Measurements from ENCODE around the gene PRIM1.
"Not testable (repeated sequence)": the region's sequence is repeated elsewhere in the genome, so short reads cannot be mapped to it uniquely, and the experiment has no call there.

Gene PRIM1

GRCh38 chr12:56751712-56752598, at the start of gene PRIM1:
Gene PRIM1, minus strand, starts transcription at chr12:56752323. Its CDS starts 25 bp downstream, at chr12:56752298.
- peak; percentile 97 for DNase-seq (ENCODE audit: low spot score)

- DNase-seq (ENCODE audit: low spot score), result no peak
Measured at GRCh38 chr12:56800221-56800620, 48.1 kb upstream of the PRIM1 start.

- not testable (repeated sequence) for DNase-seq (ENCODE audit: low spot score)
Measured at GRCh38 chr12:56799345-56799744, 47.2 kb upstream of the PRIM1 start.

DNA sequence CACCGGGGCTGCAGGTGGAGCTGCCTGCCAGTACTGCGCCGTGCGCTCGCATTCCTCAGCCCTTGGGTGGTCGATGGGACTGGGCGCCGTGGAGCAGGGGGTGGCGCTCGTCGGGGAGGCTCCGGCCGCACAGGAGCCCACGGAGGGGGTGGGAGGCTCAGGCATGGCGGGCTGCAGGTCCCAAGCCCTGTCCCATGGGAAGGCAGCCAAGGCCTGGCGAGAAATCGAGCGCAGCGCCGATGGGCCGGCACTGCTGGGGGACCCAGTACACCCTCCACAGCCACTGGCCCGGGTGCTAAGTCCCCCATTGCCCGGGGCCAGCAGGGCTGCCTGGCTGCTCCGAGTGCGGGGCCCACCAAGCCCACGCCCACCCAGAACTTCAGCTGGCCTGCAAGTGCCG, 43.7 kb upstream of the PRIM1 start:
- not testable (repeated sequence) for DNase-seq (ENCODE audit: low spot score)

GRCh38 chr12:56795046-56795562, 43.0 kb upstream of the PRIM1 start:
- not testable (repeated sequence) for DNase-seq (ENCODE audit: low spot score)

- not testable (repeated sequence) for DNase-seq (ENCODE audit: low spot score)
Measured at GRCh38 chr12:56793124-56793523, 41.0 kb upstream of the PRIM1 start.

DNA sequence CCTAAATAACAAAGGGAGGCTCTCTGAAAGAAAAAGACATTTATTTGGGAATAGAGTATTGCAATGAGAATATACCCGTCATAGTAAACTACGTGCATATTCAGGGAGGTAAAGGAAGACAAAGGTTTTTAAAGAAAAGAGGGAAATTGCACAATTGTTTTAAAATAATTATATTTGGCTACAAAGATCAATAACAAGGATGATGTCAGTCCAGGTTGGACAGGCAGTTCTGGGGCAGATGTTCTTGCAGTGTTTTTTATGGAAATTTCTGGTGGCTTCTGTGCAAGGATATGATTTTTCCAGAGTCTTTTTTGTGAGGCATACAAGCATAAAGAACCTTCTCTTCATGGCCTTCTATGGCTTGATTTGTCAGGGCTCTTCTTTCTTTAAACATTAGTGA, 40.6 kb upstream of the PRIM1 start:
- no peak for DNase-seq (ENCODE audit: low spot score)

DNA sequence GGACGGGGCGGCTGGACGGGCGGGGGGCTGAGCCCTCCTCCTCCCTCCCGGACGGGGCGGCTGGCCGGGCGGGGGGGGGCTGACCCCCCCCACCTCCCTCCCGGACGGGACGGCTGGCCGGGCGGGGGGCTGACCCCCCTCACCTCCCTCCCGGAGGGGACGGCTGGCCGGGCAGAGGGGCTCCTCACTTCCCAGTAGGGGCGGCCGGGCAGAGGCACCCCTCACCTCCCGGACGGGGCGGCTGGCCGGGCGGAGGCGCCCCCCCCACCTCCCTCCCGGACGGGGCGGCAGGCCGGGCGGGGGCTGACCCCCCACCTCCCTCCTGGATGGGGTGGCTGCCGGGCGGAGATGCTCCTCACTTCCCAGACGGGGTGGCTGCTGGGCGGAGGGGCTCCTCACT, 37.3 kb upstream of the PRIM1 start:
- not testable (repeated sequence) for DNase-seq (ENCODE audit: low spot score)

GRCh38 chr12:56787498-56787897, 35.4 kb upstream of the PRIM1 start:
- no peak for DNase-seq (ENCODE audit: low spot score)

- no peak for DNase-seq (ENCODE audit: low spot score)
Measured at GRCh38 chr12:56785874-56786273, 33.8 kb upstream of the PRIM1 start.

- DNase-seq (ENCODE audit: low spot score), result no peak
Measured at GRCh38 chr12:56785141-56785865, 33.2 kb upstream of the PRIM1 start.

- no peak for DNase-seq (ENCODE audit: low spot score)
Measured at GRCh38 chr12:56781726-56782125, 29.6 kb upstream of the PRIM1 start.

DNA sequence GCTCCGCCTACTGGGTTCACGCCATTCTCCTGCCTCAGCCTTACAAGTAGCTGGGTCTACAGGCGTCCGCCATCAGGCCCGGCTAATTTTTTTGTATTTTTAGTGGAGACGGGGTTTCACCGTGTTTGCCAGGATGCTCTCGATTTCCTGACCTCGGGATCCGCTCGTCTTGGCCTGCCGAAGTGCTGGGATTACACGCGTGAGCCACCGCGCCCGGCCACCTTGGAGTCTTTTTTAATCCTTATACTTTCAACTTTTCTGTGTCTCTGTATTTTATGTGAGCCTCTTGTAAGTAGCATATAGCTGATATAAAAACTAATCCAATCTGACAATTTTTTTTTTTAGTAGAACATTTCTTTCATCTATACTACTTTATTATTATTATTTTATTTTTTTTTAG, 26.6 kb upstream of the PRIM1 start:
- no peak for DNase-seq (ENCODE audit: low spot score)

GRCh38 chr12:56776654-56777053, 24.5 kb upstream of the PRIM1 start:
- DNase-seq (ENCODE audit: low spot score), result no peak

DNA sequence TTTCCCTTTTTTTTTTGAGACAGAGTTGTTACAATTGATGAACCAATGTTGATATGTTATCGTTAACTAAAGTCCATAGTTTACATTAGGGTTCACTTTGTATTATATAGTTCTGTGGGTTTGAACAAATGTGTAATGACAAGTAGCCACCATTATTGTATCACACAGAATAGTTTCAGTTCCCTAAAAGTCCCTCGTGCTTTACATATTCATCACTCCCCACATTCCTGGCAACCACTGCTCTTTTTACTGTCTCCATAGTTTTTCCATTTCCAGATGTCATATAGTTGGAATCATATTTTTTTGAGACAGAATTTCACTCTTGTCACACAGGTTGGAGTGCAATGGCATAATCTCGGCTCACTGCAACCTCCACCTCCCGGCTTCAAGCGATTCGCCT, 23.5 kb upstream of the PRIM1 start:
- no peak for DNase-seq (ENCODE audit: low spot score)

GRCh38 chr12:56773113-56773512, 21.0 kb upstream of the PRIM1 start:
- DNase-seq (ENCODE audit: low spot score), result no peak

DNA sequence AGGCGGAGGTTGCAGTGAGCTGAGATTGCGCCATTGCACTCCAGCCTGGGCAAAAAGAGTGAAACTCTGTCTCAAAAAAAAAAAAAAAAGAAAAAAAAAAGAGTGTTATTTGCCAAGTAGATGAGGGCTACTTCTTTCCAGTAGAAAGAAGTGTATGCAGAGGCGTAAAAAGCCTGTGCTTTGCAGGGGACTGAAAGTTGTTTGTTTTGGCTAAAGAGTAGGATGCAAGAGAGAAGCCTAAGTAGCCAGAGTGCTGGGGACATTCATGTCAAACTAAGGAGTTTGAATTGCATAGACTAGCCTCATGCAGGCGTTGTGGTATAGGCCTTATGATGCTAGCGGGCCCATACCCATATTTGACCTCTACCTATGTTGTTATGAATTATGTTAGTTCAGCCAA, 20.5 kb upstream of the PRIM1 start:
- DNase-seq (ENCODE audit: low spot score), result no peak

- no peak for DNase-seq (ENCODE audit: low spot score)
Measured at GRCh38 chr12:56769868-56770267, 17.7 kb upstream of the PRIM1 start.

DNA sequence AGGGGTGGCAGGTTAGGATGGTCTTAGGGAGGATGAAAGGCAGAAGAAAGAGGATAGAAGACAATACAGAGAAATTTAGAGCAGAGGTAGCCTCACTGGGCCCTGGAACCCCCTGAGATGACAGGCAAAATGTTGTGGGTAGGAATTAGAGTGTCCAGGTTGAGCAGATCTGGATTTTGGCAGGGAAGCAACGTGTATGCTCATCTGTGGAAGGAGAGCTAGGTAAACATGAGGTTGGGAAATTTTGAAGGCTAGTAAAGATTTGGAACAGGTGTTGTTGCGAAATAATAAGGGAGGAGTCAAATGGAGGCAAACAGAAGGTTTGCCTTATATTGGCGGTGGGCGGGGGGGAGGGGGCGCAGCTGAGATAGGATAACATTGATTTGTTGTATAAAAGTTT, 16.3 kb upstream of the PRIM1 start:
- no peak for DNase-seq (ENCODE audit: low spot score)

- DNase-seq (ENCODE audit: low spot score), result no peak
Measured at GRCh38 chr12:56766535-56766934, 14.4 kb upstream of the PRIM1 start.

DNA sequence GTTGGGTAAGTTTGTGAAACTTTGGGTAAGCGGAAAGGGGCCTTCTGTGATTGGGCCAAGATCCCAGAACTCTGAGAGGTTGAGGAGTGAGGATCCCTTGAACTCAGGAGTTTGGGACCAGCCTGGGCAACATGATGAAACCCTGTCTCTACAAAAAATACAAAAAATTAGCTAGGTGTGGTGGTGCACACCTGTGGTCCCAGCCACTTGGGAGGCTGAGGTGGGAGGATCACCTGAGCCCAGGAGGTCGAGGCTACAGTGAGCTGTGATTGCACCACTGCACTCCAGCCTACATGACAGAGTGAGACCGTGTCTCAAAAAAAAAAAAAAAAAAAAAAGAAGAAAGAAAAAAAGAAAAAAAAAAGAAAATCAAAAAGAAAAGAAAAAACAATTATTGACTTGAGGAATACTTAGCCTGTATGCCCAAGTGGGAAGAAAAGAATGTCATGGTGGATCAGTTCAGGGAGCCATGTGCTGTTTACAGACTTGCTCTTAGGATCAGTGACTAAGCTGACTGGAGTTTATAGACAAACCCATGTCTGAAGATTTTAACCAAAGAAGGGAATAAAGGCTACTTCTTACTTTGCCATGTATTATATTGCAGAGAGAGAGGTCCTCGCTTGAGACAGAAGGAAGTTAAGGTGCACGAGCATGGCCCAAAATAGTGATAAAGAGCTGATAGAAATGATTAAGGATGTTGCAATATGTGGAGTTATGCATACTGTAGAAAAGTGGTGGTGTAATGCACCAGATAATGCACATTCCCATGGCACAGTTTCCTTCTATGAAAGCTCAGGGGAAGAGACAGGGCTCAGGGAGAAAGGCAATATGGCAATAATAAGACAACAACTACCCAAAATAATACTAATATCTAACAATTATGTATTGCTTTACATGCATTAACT, 11.9 kb upstream of the PRIM1 start:
- peak; percentile 45 for DNase-seq (ENCODE audit: low spot score)

DNA sequence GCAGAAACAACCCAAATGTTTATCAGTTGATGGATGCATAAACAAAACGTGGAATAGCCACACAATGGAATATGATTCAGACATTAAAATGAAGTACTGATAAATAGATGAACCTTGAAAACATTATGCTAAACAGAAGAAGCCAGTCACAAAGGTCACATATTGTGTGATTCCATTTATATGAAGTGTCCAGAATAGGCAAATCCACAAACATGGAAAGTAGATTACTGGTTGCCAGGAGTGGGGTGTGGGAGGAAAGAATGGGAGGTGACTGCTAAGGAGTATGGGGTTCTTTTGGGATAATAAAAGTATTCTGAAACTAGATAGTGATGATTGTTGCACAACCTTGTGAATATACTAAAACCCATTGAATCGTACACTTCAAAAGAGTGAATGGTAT, 9.7 kb upstream of the PRIM1 start:
- DNase-seq (ENCODE audit: low spot score), result no peak

Data from AG08396 (cell line).